Measurements from ENCODE around the gene TFRC. TPM values are rescaled to one million over a fixed set of nuclear protein-coding genes. Genes with fewer than 3 reads are reported as not detected.
A peak's percentile ranks its signal among the peaks of the same experiment; 100 is the strongest.

TFRC gene
- polyA plus RNA-seq, 3 donors, result 6.6 to 43.1 (median 7.9) TPM

- H3K27me3 Mint-ChIP-seq (ENCODE audit: low read depth in 3 of 3), result peaks cover 0 to 1% (median 0%) of the 10 kb centered on the region in 3 donors
- intact Hi-C loops (cut with micrococcal nuclease), result no loop called here
- H3K4me3 Mint-ChIP-seq, result no peak overlapping the region
- peaks cover 78 to 95% of the 10 kb centered on the region in 2 donors for H3K36me3 Mint-ChIP-seq
- peaks cover 73 to 91% of the 10 kb centered on the region in 2 donors for H3K36me3 ChIP-seq (replicated peaks in 1 of 2; ENCODE audit: control insufficient read depth in 1 of 2, insufficient read depth in 2 of 2, low read length in 2 of 2)
- WGBS (ENCODE audit: insufficient coverage), result 16% methylated on average over 9 of the region's 10 CpGs
- no peak for TF ChIP-seq CTCF (IDR thresholded peaks at IDR 0.05)
- H3K9me3 ChIP-seq (replicated peaks in 1 of 2; ENCODE audit: control insufficient read depth in 1 of 2, insufficient read depth in 1 of 2, low read length in 2 of 2), result no peaks in the 10 kb centered on the region
- H3K9ac ChIP-seq (ENCODE audit: insufficient read depth, low read length, poor library complexity, severe bottlenecking), result no peak overlapping the region
- H3K9me3 Mint-ChIP-seq, result no peaks in the 10 kb centered on the region
- H3K4me1 ChIP-seq (ENCODE audit: control insufficient read depth in 1 of 2, insufficient read depth in 2 of 2, low read length in 2 of 2), result peaks cover 14 to 16% of the 10 kb centered on the region in 2 donors
- peak overlapping the region; percentile 54 to 85 for H3K27ac ChIP-seq (ENCODE audit: low read depth in 1 of 2, low read length in 2 of 2)
- H2AFZ ChIP-seq (ENCODE audit: insufficient read depth, low read depth, low read length, poor library complexity, severe bottlenecking), result no peak overlapping the region
- H3K4me3 ChIP-seq (replicated peaks in 1 of 3; ENCODE audit: low read depth in 2 of 3, low read length in 3 of 3), result no peak overlapping the region
- peaks cover 4% of the 10 kb centered on the region for H3K79me2 ChIP-seq (ENCODE audit: insufficient read depth, low read length)
- peak overlapping the region; percentile 91 to 98 (median 96) for H3K27ac Mint-ChIP-seq
- peaks cover 16% of the 10 kb centered on the region for H3K4me1 Mint-ChIP-seq
- DNase-seq, result peak; percentile 98 to 100 (median 98)
- no peaks in the 10 kb centered on the region for H4K20me1 ChIP-seq (ENCODE audit: insufficient read depth, low read length)
- H3K27me3 ChIP-seq (ENCODE audit: control insufficient read depth in 2 of 2, insufficient read depth in 2 of 2, low read length in 2 of 2), result no peaks in the 10 kb centered on the region
- H3K4me2 ChIP-seq (replicated peaks; ENCODE audit: extremely low read depth, low read length, poor library complexity, severe bottlenecking), result no peak overlapping the region
Observed at GRCh38 chr3:196055683-196056270, 26.1 kb downstream of the TFRC start.

GRCh38 chr3:196055240-196055639 lies 26.6 kb downstream of the TFRC start:
- Histone ChIP-seq H3K36me3 (replicated peaks in 1 of 2; ENCODE audit: control insufficient read depth in 1 of 2, insufficient read depth in 2 of 2, low read length in 2 of 2) (peaks cover 75 to 91% of the 10 kb centered on the region in 2 donors), H3K4me2 (replicated peaks; ENCODE audit: extremely low read depth, low read length, poor library complexity, severe bottlenecking) (no peak overlapping the region), H3K27ac (ENCODE audit: low read depth in 1 of 2, low read length in 2 of 2) (peak overlapping the region; percentile 54 to 85), H4K20me1 (ENCODE audit: insufficient read depth, low read length) (no peaks in the 10 kb centered on the region), H3K4me3 (replicated peaks in 1 of 3; ENCODE audit: low read depth in 2 of 3, low read length in 3 of 3) (no peak overlapping the region), H3K27me3 (ENCODE audit: control insufficient read depth in 2 of 2, insufficient read depth in 2 of 2, low read length in 2 of 2) (no peaks in the 10 kb centered on the region), H3K79me2 (ENCODE audit: insufficient read depth, low read length) (peaks cover 4% of the 10 kb centered on the region), H3K9ac (ENCODE audit: insufficient read depth, low read length, poor library complexity, severe bottlenecking) (no peak overlapping the region), H3K9me3 (replicated peaks in 1 of 2; ENCODE audit: control insufficient read depth in 1 of 2, insufficient read depth in 1 of 2, low read length in 2 of 2) (no peaks in the 10 kb centered on the region), H2AFZ (ENCODE audit: insufficient read depth, low read depth, low read length, poor library complexity, severe bottlenecking) (no peak overlapping the region), H3K4me1 (ENCODE audit: control insufficient read depth in 1 of 2, insufficient read depth in 2 of 2, low read length in 2 of 2) (peaks cover 14 to 16% of the 10 kb centered on the region in 2 donors)
- peaks cover 0 to 1% (median 0%) of the 10 kb centered on the region in 3 donors for H3K27me3 Mint-ChIP-seq (ENCODE audit: low read depth in 3 of 3)
- peaks cover 16% of the 10 kb centered on the region for H3K4me1 Mint-ChIP-seq
- no peaks in the 10 kb centered on the region for H3K9me3 Mint-ChIP-seq
- no peak for DNase-seq
- TF ChIP-seq CTCF (IDR thresholded peaks at IDR 0.05), result no peak
- no peak overlapping the region for H3K4me3 Mint-ChIP-seq
- H3K36me3 Mint-ChIP-seq, result peaks cover 76 to 94% of the 10 kb centered on the region in 2 donors
- intact Hi-C loops (cut with micrococcal nuclease), result no loop called here
- H3K27ac Mint-ChIP-seq, result peak overlapping the region; percentile 91 to 98 (median 96)
- WGBS (ENCODE audit: insufficient coverage), result 97% methylated on average over 7 of the region's 8 CpGs
